GM10248 (cell line): ENCODE measurements around the gene TMEM52.

Source experiments
- CTCF ChIA-PET: fragments of 300-600 bp; sonication (Branson Sonifier 250); formaldehyde crosslinking; extraction: SDS; loops from one replicate; lab custom pipeline; 2021; ENCODE audit warnings: antibody characterized with exemption; lab: Yijun Ruan, JAX
- POLR2A ChIA-PET: fragments of 350-650 bp; sonication (Branson Sonifier 250); formaldehyde crosslinking; extraction: SDS; loops from one replicate; lab custom pipeline; 2020; ENCODE audit warnings: antibody characterized with exemption; lab: Yijun Ruan, JAX
- DNase-seq: peaks from one replicate; pipeline ENCODE4 v3.0.0; 2012; ENCODE audit errors: extremely low spot score
- TF ChIP-seq, protein P1 (sequence below): IDR thresholded peaks from 2 replicates; pipeline ENCODE4 v1.5.1; 2012; ENCODE audit warnings: mild to moderate bottlenecking, low read depth; ENCODE audit errors: extremely low read depth, missing control alignments, control extremely low read depth

TMEM52 gene

DNA sequence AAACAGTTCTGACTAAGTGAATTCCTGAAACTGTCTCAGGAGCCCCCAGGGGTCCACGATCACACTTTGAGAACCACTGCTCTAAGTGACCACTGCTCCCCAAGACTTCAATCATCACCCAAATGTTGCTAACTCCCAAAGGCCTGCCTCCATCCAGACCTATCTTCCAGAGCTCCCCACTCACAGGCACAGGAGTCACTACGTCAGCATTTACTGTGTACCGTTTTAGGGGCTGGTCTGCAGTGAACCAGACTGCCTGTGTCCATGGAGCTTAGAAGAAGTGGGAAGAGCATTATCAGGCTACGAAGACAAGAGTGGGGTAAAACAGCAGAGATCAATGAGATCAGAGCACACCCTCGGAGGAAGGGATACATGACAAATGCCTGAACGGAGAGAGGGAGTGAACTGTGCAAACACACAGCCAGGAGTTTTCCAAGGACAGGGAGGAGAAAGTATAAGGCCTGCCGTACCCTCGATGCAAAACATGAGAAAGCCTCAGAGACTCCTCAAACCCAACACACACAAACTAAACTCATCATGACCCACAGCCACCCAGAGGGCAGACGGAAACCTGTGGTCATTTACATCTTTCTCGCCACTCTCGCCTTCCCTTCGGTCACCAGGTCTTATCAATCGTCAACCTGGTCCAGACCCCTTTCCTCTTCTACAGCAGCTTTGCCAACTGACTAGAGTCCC lies 38.3 kb downstream of the TMEM52 start:
- POLR2A ChIA-PET = no interaction called here
- TF ChIP-seq, protein P1, sequence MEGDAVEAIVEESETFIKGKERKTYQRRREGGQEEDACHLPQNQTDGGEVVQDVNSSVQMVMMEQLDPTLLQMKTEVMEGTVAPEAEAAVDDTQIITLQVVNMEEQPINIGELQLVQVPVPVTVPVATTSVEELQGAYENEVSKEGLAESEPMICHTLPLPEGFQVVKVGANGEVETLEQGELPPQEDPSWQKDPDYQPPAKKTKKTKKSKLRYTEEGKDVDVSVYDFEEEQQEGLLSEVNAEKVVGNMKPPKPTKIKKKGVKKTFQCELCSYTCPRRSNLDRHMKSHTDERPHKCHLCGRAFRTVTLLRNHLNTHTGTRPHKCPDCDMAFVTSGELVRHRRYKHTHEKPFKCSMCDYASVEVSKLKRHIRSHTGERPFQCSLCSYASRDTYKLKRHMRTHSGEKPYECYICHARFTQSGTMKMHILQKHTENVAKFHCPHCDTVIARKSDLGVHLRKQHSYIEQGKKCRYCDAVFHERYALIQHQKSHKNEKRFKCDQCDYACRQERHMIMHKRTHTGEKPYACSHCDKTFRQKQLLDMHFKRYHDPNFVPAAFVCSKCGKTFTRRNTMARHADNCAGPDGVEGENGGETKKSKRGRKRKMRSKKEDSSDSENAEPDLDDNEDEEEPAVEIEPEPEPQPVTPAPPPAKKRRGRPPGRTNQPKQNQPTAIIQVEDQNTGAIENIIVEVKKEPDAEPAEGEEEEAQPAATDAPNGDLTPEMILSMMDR = no peak
- CTCF ChIA-PET = interaction anchor here (0.9 to 2.4 kb wide), 5 partner anchors 11 to 96 kb away, joined by 3 to 11 read pairs (median 4); no protein-coding TSS in a partner anchor
- DNase-seq = no peak

- CTCF ChIA-PET = interaction anchor here (1.2 to 2.4 kb wide), 5 partner anchors 10 to 100 kb away, joined by 3 to 11 read pairs (median 4); no protein-coding TSS in a partner anchor
- TF ChIP-seq, protein P1 = no peak
- POLR2A ChIA-PET = interaction anchor here (0.7 kb wide), 1 partner anchor 1896 kb away, joined by 5 read pairs; no protein-coding TSS in a partner anchor
- no peak for DNase-seq
These were observed 39.1 kb downstream of the TMEM52 start for GRCh38 chr1:1879942-1880341.

GRCh38 chr1:1877865-1878436 lies 41.1 kb downstream of the TMEM52 start:
- ChIA-PET POLR2A (no interaction called here), CTCF (interaction anchor here (0.7 to 1.5 kb wide), 2 partner anchors 8 to 10 kb away, joined by 3 to 6 read pairs; no protein-coding TSS in a partner anchor)
- DNase-seq = no peak
- TF ChIP-seq, protein P1 = no peak

GRCh38 chr1:1876335-1876930 lies 42.6 kb downstream of the TMEM52 start:
- CTCF ChIA-PET = interaction anchor here (1.4 kb wide), 1 partner anchor 11 kb away, joined by 3 read pairs; no protein-coding TSS in a partner anchor
- DNase-seq = no peak
- TF ChIP-seq, protein P1 = no peak
- POLR2A ChIA-PET = interaction anchor here (0.7 to 2.0 kb wide), 3 partner anchors 9 to 152 kb away, joined by 3 to 9 read pairs (median 5); no protein-coding TSS in a partner anchor

GRCh38 chr1:1875932-1876331 lies 43.1 kb downstream of the TMEM52 start:
- no peak for DNase-seq
- POLR2A ChIA-PET = interaction anchor here (0.7 to 2.0 kb wide), 2 partner anchors 10 kb away, joined by 3 to 9 read pairs; no protein-coding TSS in a partner anchor
- CTCF ChIA-PET = interaction anchor here (0.9 to 1.5 kb wide), 3 partner anchors 8 to 15 kb away, joined by 3 to 4 read pairs (median 4); no protein-coding TSS in a partner anchor
- TF ChIP-seq, protein P1 = no peak

GRCh38 chr1:1874901-1875300 lies 44.2 kb downstream of the TMEM52 start:
- POLR2A ChIA-PET = interaction anchor here (2.0 kb wide), 1 partner anchor 11 kb away, joined by 9 read pairs; no protein-coding TSS in a partner anchor
- no peak for DNase-seq
- CTCF ChIA-PET = interaction anchor here (1.4 to 1.5 kb wide), 2 partner anchors 9 to 31 kb away, joined by 4 read pairs; no protein-coding TSS in a partner anchor
- TF ChIP-seq, protein P1 = no peak
